ENCODE data around the gene VASN. TPM values are rescaled to one million over a fixed set of nuclear protein-coding genes. Genes with fewer than 3 reads are reported as not detected.

VASN gene
- total RNA-seq, 6 experiments from 2014 or later: 92.0 to 131 (median 103) TPM

- Mint-ChIP-seq H3K4me3 (no peak overlapping the region), H3K27ac (peak overlapping the region; percentile 32), H3K9me3 (no peaks in the 10 kb centered on the region), H3K36me3 (ENCODE audit: low read depth) (peaks cover 14% of the 10 kb centered on the region; the same call in 1 of the 2 replicates), H3K4me1 (ENCODE audit: low read depth) (peaks cover 21% of the 10 kb centered on the region), H3K27me3 (ENCODE audit: insufficient read depth) (peaks cover 2% of the 10 kb centered on the region; the same call in 1 of the 2 replicates)
- DNase-seq: peak; percentile 26
- peak; percentile 86 for TF ChIP-seq CTCF (IDR thresholded peaks at IDR 0.05)
Measured at GRCh38 chr16:4404247-4404966, 32.8 kb downstream of the VASN start.

- DNase-seq: no peak
- H3K36me3 Mint-ChIP-seq (ENCODE audit: low read depth): peaks cover 14% of the 10 kb centered on the region; the same call in 1 of the 2 replicates
- no peaks in the 10 kb centered on the region for H3K9me3 Mint-ChIP-seq
- peaks cover 22% of the 10 kb centered on the region for H3K4me1 Mint-ChIP-seq (ENCODE audit: low read depth)
- H3K4me3 Mint-ChIP-seq: no peak overlapping the region
- peaks cover 2% of the 10 kb centered on the region; the same call in 1 of the 2 replicates for H3K27me3 Mint-ChIP-seq (ENCODE audit: insufficient read depth)
- no peak overlapping the region for H3K27ac Mint-ChIP-seq
- no peak for TF ChIP-seq CTCF (IDR thresholded peaks at IDR 0.05)
Measured at GRCh38 chr16:4404967-4405696, 33.5 kb downstream of the VASN start.

- TF ChIP-seq CTCF (IDR thresholded peaks at IDR 0.05): no peak
- Mint-ChIP-seq H3K36me3 (ENCODE audit: low read depth) (peaks cover 14% of the 10 kb centered on the region), H3K9me3 (no peaks in the 10 kb centered on the region), H3K27me3 (ENCODE audit: insufficient read depth) (peaks cover 2% of the 10 kb centered on the region; the same call in 1 of the 2 replicates), H3K27ac (peak overlapping the region; percentile 71), H3K4me3 (peak overlapping the region; percentile 20; the same call in 1 of the 2 replicates), H3K4me1 (ENCODE audit: low read depth) (peaks cover 34% of the 10 kb centered on the region)
- DNase-seq: peak; percentile 86
Measured at GRCh38 chr16:4407543-4408322, 36.1 kb downstream of the VASN start.

- peaks cover 14% of the 10 kb centered on the region for H3K36me3 Mint-ChIP-seq (ENCODE audit: low read depth)
- no peaks in the 10 kb centered on the region for H3K9me3 Mint-ChIP-seq
- H3K4me3 Mint-ChIP-seq: peak overlapping the region; percentile 20; the same call in 1 of the 2 replicates
- no peak for TF ChIP-seq CTCF (IDR thresholded peaks at IDR 0.05)
- peaks cover 2% of the 10 kb centered on the region; the same call in 1 of the 2 replicates for H3K27me3 Mint-ChIP-seq (ENCODE audit: insufficient read depth)
- DNase-seq: no peak
- peak overlapping the region; percentile 71 for H3K27ac Mint-ChIP-seq
- H3K4me1 Mint-ChIP-seq (ENCODE audit: low read depth): peaks cover 34% of the 10 kb centered on the region
Measured at GRCh38 chr16:4408323-4408690, 36.7 kb downstream of the VASN start.
